Fibroblast of villous mesenchyme (primary cell): ENCODE measurements around the gene DNAJC17. TPM values are rescaled to one million over a fixed set of nuclear protein-coding genes. Genes with fewer than 3 reads are reported as not detected.
A peak's percentile ranks its signal among the peaks of the same experiment; 100 is the strongest.

Source experiments
- DNase-seq: peaks from one replicate; pipeline ENCODE4 v3.0.0-alpha.2; 2010; ENCODE audit warnings: low read depth
- H3K4me3 ChIP-seq: 2 replicates; pipeline ENCODE4 v1.5.1; 2011; ENCODE audit warnings: low read depth, mild to moderate bottlenecking, low read length
- total RNA-seq: library from RNA; depleted of rRNA; stranded (reverse); fragments of >200 nt; gene quantifications from 2 replicates; pipeline ENCODE4 v1.2.3, GENCODE V29; 2012
- TF ChIP-seq, protein P1 (sequence below): IDR thresholded peaks from 2 replicates; pipeline ENCODE4 v1.5.1; 2012; ENCODE audit warnings: low read depth, mild to moderate bottlenecking, low read length; ENCODE audit not compliant: insufficient read depth

Gene DNAJC17
- total RNA-seq, 1 donor, result 30.7 TPM

DNA sequence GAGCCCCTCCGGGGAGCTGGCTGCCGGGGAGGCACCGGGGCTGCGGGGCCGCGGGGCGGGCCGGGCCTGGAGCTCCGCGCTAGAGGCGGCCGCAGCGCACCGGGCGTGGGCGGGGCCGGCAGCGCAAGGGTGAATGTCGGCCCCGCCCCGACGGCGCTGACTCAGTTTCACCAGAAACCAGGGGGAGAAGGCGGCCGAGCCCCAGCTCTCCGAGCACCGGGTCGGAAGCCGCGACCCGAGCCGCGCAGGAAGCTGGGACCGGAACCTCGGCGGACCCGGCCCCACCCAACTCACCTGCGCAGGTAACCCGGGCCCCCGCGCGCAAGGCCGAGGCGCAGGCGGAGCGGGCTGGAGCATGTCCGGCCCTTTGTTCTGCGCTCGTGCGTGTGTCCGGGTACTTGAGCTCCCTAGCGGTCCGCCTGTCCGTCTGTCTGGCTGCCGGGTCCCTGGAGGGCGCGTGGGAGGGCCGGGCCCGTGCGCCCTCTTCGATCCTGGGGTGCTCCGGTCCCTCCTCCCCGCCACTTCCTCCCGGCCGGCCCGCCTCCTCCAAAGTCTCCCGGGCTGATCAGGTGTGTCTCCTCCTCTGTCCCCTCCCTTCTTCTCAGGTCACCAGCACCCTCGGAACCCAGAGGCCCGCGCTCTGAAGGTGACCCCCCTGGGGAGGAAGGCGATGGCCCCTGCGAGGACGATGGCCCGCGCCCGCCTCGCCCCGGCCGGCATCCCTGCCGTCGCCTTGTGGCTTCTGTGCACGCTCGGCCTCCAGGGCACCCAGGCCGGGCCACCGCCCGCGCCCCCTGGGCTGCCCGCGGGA, 36.8 kb upstream of the DNAJC17 start, which contains the start of gene SPINT1:
Gene SPINT1, plus strand, starts transcription at position 164 of the 811 bp plus-strand sequence. Its CDS starts 507 bp downstream, at position 671.
- DNase-seq, result no peak
- H3K4me3 ChIP-seq, result peak within 1 kb of the TSS; percentile 50
- TF ChIP-seq, protein P1, sequence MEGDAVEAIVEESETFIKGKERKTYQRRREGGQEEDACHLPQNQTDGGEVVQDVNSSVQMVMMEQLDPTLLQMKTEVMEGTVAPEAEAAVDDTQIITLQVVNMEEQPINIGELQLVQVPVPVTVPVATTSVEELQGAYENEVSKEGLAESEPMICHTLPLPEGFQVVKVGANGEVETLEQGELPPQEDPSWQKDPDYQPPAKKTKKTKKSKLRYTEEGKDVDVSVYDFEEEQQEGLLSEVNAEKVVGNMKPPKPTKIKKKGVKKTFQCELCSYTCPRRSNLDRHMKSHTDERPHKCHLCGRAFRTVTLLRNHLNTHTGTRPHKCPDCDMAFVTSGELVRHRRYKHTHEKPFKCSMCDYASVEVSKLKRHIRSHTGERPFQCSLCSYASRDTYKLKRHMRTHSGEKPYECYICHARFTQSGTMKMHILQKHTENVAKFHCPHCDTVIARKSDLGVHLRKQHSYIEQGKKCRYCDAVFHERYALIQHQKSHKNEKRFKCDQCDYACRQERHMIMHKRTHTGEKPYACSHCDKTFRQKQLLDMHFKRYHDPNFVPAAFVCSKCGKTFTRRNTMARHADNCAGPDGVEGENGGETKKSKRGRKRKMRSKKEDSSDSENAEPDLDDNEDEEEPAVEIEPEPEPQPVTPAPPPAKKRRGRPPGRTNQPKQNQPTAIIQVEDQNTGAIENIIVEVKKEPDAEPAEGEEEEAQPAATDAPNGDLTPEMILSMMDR, result no peak

DNA sequence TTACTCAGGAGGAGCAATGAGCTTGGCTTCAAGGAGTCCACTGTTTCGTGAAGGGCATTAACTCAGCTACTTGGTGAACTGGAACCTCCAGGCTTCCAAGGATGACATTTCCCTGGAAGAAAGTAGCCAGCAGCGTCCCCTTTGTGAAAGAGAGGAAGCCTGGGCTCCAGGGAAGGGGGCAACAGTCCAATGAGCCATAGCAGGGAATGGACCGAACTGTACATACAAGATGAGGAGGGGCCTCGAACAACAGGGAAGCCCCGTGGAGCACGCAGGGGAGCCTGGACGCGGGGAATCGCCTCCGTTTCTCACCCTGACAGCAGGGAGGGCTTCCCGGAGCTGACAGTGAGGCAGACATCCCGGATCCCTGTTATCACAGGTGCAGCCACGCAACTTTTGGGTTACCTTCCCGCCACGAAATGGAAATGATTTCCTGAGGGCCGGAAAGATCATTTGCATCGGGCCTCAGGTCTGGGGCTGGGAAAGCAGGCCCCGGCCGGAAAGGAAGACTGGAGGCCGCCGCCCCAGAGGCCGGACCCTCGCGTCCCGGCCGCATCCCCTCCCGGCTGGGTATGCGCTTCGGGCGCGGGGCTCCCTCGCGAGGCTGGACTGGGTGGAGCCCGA, 36.1 kb upstream of the DNAJC17 start:
- TF ChIP-seq, protein P1, result no peak
- peak overlapping the region; percentile 50 for H3K4me3 ChIP-seq
- no peak for DNase-seq

DNA sequence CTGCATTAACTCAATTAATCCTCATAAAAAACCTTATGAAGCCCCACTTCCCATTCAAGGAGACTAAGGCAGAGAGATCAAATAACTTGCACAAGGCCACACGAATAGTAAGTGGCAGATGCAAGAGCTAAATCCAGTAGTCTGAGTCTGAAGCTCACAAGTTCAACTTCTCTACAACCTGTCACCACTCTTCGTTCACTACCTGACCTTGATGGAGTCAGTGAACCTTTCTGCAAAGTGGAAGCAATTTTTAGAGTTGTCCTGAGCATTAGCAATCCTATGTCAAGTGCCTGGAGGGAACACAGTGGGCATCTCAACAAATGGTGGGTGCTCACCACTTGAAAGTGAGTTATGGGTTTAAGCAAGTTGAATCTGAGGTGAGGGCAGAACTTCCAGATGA, 34.5 kb upstream of the DNAJC17 start:
- H3K4me3 ChIP-seq, result no peak overlapping the region
- no peak for DNase-seq
- TF ChIP-seq, protein P1, result no peak

DNA sequence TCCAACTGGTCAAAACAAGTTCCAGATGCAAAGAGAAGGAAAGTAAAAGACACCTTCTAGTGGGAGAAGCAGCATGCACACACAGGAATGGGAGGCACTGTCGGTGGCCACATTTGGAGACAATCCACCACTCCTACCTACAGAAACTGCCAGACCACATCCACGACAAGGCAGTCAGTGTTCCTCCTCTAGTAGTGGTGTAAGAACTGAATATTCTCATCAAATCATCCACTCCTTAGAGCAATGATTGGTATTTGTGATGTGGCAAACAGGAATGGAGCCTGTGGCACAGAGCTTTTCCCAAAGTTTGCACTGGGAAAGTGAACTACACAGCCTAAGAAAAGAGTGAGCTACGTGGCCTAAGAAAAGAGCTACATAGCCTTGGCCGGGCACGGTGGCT, 31.5 kb upstream of the DNAJC17 start:
- no peak for DNase-seq
- TF ChIP-seq, protein P1, result no peak

DNA sequence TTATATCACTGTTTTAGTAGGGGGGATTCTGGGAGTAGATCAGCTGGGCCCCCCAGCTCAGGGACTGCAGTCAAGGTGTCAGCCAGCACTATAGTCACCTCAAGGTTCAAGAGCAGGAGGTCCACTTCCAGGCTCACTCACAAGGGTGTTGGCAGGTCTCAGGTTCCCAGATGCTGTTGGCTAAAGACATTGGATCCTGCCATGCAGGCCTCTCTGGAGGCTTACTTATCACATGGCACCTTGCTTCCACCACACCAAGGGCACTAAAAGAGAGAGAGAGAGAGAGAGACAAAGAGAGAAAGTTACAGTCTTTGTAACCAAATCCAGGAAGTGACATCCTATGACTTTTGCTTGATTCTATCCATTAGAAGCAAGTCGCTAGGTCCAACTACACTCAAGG, 28.7 kb upstream of the DNAJC17 start:
- no peak overlapping the region for H3K4me3 ChIP-seq
- TF ChIP-seq, protein P1, result no peak
- no peak for DNase-seq

More for the DNA sequence above, 31.5 kb upstream of the DNAJC17 start:
- no peak overlapping the region for H3K4me3 ChIP-seq

DNA sequence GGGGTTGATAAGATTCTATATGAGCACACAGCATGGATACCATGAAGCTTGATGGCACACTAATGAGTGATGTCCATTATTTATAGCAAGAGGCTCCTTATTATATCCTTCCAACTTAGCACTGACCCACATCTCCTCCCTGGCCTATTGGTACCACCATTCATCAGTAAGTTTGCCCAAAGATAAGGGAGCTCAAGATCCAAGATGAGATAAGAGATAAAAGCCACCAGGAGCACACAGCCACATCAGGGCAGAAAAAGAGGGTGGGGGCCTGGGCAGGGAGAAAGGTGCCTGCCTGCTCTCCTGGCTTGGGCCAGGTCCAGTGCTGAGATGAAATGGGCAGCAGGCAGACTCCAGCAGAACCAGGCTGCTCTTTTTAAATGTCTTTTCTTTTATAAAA, 25.6 kb upstream of the DNAJC17 start:
- no peak for DNase-seq
- TF ChIP-seq, protein P1, result no peak

DNA sequence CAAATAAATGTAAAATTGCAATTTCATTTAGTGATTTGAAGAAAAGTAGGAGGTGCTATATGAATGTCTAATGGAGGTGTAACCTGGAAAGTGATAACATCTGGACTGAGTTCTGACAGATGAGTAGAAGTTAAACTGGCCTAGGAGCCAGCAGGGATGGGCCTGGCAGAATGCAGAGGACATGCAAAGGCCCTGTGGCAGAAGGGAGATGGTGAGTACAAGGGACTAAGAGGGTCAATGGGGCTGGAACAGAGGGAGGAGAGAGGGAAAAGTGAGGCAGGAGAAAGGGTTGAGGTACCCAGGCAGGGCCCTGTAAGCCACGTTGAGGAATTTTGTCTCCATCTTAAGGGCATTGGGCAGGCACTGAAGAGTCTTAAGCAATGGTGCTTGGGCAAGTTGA, 24.6 kb upstream of the DNAJC17 start:
- DNase-seq, result no peak
- TF ChIP-seq, protein P1, result no peak
- no peak overlapping the region for H3K4me3 ChIP-seq

More for the DNA sequence above, 25.6 kb upstream of the DNAJC17 start:
- no peak overlapping the region for H3K4me3 ChIP-seq
